ENCODE results near the gene SLC23A2. TPM values are rescaled to one million over a fixed set of nuclear protein-coding genes. Genes with fewer than 3 reads are reported as not detected.

Gene SLC23A2
- total RNA-seq, 1 donor from 2014 or later = 20.4 TPM

DNA sequence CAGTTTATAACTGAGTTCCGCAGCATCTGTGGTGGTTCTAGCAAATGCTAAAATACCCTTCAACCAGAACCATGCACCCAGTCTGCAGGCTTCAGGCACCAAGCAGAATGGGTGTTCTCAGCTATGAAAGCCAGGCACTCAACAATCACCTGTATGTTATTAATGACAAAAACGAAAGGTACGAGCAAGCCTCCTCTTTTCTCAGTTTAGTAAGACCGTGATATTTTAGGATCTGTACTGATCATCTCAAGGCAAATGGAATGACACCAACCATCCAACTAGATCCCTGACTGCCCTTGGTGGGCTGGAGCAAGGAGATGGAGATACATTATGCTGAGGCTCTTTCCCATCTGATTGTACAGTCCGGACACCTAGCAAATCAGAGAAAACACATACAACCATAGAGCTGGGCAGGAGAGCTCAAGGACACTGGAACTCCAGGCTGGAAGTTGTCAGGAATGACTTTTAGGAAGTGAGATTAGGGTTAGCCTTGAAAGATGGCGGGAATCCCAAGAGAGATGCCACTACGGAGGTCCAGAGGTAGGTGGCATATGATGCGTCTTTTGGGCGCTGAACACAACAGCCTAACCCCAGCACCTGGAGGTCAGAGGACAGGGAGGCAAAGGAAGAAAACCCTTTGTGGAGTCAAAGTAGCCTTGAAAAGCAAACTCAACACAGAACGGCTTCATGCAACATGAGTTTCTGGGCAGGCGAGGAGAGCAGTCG is 33.4 kb downstream of the SLC23A2 start:
- intact Hi-C loops (cut with micrococcal nuclease) = no loop called here

DNA sequence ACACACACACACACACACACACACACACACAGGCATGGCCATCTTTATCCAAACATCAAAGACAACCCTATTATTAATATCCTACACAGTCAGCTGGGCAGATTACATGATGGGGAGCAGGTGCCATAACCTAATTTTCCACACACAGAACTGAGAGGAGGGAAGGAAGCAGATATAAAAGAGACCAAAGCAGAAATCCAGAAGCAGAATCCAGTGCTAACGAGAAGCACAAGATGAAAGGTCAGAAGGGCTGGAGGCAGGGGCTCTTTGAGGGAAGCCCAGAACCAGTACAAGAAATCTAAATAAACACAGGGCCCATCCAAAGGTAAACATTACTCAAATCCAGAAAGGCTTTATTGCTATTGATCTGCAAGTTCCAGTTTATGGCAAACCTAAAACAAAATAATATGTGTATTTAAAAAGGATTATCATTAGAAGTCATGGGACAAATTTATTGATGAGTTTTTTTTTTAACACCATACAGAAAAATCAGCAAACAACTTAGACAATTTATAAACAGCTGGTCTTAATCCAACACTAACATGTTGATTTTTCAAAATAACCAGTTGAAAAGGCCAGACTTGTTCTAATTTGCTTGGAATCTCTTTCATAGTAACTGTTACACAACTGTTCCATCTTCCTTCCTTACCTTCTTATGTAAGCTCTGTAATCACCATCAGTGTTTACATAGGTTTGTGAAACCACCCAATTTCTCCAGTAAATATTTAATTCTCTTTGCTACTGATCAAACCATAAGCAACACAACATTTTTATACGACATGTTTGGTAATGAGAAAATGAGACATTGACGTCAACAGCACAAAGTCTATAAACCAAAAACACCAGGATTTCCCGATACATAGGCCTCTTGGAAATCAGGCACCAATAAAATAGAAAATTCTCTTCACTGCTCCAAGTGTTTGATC is 34.2 kb downstream of the SLC23A2 start:
- intact Hi-C loops (cut with micrococcal nuclease) = no loop called here

DNA sequence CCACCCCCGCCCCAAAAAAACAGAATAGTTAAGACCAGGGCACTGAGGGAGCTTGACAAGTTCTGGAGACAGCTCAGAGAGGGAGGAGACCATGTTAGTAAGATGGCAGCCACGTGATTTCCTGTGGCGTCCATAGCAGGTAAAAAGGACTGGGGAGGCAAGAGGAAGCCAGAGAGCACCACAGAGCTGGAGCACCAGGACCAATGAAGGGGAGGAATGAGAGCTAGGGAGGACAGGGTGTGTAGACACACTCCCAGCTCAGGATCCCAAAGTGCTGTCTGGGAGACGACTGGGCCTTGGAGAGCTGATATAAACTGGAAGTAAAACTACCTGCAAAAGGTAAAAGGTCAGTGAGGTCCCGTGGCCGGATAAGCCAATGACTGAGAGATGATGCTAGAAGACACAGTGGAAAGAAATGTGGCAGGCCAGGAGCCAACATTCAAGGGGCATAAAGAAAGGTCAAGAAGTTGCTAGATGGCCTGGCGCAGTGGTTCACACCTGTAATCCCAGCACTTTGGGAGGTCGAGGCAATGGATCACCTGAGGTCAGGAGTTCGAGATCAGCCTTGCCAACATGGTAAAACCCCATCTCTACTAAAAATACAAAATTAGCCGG is 39.0 kb downstream of the SLC23A2 start:
- intact Hi-C loops (cut with micrococcal nuclease) = no loop called here

DNA sequence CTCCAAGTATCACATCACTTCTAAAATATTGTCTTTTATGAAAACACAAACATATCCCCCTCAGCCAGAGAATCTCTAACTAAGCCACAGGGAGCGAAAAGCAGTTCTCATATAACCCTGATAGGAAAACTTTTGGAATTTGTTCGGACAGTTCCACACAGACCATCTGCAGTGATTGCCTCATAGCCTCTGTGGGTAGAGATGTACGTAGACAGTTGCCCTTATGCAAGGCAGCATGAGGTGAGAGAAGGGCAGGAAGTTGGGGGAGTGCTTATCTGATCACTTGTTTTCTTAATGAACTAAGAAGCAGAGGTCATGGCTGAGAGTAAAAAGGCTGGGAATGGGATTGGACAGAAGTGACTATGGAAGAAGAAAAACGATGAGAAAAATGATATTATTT is 39.6 kb downstream of the SLC23A2 start:
- intact Hi-C loops (cut with micrococcal nuclease) = loop anchor here (1.0 kb wide), 1 partner anchor 12 kb away; no protein-coding TSS in a partner anchor

DNA sequence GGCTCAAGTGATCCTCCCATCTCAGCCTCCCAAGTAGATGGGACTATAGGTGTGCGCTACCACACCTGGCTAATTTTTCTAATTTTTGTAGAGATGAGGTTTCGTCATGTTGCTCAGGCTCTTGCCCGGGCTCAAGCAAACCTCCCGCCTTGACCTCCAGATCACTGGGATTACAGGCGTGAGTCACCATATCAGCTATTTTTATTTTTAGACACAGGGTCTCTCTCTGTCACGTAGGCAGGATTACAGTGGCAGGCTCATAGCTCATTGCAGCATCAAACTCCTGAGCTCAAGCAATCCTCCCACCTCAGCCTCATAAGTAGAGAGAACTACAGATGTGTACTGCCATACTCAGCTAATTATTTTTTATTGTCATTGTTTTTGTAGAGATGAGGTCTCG is 41.7 kb downstream of the SLC23A2 start:
- intact Hi-C loops (cut with micrococcal nuclease) = loop anchor here (5.0 kb wide), 1 partner anchor 233 kb away; no protein-coding TSS in a partner anchor

DNA sequence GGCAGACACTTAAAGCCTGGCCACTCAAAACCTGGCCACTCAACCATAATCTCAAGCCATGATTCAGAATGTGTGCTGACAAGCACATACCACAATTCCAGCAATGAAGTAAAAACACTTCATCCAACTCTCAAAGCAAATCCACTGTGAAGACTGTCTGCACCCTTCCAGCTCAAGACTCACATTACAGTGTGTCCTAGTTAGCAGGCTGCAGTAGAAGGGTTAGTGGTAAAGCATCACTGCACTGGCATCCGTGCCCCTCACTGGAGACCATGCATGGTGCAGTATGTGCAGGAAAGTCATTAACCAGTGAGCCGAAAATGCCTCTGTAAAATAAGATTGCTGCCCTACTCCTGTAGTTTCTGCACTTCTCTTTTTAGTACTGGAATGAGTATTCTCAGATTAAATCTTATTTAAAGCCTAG is 43.4 kb downstream of the SLC23A2 start:
- intact Hi-C loops (cut with micrococcal nuclease) = loop anchor here (2.0 to 5.0 kb wide), 2 partner anchors 43 to 234 kb away; partner anchors contain the start of gene SLC23A2

DNA sequence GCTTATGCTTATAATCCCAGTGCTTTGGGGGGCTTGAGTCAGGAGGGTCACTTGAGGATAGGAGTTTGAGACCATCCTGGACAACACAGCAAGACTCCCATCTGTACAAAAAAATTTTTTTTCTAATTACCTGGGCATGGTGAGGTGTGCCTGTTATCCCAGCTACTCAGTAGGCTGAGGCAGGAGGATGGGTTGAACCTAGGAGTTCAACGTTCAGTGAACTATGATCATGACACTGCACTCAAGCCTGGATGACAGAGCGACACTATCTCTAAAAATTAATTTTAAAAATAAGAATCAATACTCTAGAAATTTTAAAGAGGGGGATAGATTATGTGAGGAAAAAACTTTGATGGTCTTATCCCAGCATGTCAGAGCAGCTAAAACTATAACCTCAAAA is 44.1 kb downstream of the SLC23A2 start:
- intact Hi-C loops (cut with micrococcal nuclease) = loop anchor here (2.0 to 5.0 kb wide), 2 partner anchors 44 to 235 kb away; partner anchors contain the start of gene SLC23A2

DNA sequence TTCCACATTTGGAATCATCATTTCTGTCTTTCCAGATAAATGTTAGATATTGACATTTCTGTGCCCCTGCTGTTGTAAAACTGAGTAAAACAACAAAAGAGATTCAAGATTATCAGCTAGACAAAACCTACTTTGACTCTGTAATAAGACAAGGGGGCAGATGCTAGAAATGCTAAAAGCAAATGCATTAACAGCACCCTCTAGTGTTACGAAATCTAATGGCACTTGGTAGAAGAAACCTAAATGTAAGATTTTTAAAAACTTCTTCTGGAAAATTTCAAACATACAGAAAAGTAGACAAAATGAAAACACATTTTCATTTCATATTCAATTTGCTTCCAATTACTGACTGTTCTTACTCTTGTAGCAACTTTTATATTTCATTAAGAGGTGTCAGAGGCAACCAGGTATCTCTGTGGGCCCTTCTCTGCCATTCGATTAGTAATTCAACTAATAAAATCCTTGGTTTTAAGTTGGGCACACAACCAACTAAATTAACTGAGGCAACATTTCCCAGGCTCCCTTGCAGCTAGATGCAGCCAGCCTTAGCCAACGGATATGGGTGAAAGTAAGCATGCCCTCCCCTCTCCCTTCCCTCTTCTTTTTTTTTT is 45.0 kb downstream of the SLC23A2 start:
- intact Hi-C loops (cut with micrococcal nuclease) = loop anchor here (1.0 to 5.0 kb wide), 6 partner anchors 44 to 349 kb away; partner anchors contain the start of gene SLC23A2

DNA sequence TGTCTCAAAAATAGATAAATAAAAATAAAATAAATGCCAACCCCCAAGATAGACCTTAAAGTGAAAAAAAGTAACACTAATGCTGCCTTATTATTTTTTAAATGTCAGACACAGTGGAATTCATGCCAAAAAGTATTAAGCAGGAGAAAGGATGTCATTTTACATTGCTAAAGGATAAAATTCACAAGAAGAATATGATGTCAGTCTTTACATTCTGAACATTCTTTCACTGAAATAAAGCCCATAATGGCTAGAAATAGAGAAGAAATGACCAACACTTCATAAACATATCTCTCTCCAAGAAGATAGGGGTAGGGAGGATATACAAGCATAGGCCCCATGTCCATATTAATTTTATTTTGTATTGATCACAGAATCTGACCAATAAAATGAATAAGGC is 47.4 kb downstream of the SLC23A2 start:
- intact Hi-C loops (cut with micrococcal nuclease) = no loop called here

DNA sequence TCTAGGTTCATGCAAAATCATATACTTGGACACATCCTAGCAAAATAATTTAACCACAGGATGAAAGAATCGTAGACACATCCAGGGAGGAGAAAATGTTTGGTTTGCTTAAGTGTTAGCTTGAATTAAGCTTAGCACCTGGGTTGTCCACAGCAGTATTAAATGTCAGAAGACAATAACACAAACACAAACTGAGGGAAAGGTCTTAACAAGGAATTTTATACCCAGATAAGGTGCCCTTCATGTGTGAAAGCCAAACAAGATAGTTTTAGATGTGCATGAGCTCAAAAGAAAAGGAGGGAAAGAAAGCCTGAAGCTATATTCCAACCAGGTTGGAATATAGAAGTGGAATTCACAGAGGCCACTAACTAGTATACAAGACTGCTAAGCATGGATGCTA is 49.1 kb downstream of the SLC23A2 start:
- intact Hi-C loops (cut with micrococcal nuclease) = no loop called here

DNA sequence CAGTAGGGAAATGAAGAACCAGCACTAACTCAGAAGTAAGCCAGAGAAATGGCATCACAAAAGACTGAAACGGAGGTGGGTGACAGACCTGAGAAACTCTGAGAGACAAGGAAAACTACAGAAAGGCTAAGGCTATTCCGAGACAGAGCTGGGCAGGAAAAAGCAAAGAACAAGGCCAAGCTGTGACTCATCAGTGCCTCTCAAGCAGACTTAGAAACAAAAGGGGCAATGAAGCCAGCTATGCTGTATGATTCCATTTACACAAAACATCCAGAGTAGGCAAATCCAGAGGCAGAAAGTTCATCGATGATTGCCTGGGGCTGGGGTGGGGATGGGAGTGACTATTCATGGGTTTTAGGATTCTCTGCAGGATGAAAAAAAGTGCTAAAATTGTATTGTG is 50.0 kb downstream of the SLC23A2 start:
- intact Hi-C loops (cut with micrococcal nuclease) = no loop called here

DNA sequence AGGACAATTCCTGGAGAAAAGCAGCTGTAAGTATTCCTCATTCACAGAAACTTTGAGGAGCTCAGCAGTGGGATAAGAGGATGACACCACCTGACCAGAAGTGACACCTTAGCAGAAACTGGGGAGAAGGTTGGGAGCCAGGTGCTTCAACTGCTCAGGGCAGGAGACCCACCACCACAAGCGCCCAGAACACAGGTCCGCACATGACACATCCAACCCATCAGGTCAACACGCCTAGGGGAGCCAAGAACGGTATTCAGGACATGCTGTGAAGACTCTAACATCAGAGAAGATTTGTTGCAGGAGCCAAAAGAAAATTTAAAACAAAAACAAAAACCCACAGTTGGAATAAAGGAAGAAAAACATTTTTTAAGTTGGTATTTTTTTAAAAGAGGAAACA is 50.5 kb downstream of the SLC23A2 start:
- intact Hi-C loops (cut with micrococcal nuclease) = no loop called here

DNA sequence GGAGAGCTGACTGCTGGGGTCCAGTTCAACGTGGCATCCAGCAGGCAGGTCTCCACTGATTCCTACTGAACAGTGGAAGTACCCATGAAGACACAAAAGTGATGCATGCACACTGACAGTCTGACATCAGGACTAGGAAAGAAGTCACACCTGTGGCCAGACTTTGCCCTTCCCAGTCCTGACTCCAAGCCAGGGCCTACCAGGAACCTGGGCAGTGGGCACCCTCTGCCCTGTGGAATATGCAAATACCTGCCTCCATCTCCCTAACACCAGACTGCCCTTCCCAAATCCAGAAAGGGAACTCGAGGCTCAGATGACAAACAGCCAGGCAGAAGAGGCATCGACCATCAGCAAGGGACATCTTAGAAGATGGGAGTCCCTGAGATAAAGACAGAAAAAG is 50.9 kb downstream of the SLC23A2 start:
- intact Hi-C loops (cut with micrococcal nuclease) = no loop called here

DNA sequence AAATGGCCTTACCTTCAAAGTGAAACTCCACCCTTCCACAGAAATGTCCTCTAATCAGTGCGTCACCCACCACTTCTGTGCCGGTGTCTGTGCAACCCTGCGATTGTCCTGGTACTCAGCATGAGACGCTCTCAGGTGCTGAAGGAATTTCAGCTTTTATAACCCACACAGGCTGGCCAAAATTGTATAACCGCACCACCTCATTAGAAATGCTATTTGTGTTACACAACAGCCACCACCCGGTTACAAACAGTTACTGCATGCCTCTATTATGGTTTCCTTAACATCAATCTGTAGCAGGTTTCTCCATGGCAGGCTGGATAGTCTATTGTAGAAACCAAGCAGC is 51.5 kb downstream of the SLC23A2 start:
- intact Hi-C loops (cut with micrococcal nuclease) = no loop called here

DNA sequence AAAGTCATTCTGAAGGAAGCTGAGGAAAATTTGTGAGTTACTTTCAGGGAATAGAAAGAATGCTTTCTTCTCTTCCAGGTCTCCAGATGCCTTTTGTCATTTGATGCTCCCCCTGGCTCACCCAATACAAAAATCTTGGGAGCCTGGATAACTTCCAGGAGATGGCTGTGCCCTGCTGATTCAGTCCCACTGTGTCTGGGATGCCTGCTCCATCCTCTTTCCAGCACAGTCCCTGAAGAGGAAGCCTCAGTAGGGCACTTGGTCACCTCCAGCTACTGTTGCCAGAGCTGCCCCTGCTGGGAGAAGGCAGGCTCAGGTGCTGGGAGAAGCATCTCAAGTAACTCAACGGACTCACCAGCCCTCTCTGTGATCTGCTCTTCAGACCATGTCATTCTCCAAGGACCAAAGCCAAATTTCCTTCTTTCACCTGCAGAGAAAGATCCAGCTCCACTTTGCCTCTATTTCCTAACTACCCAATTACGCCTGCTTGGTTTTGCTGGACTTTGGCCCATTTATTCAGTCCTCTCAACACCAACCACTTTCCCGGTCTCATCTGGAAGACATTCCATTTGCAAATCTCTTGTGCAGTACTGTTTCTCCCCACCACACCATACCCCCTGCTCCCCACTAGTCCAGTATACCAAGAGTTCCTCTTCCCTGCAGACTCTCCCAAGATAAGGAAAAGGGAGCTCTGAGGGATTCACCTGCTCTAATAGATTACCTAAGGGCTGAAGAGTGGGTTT is 53.3 kb downstream of the SLC23A2 start:
- intact Hi-C loops (cut with micrococcal nuclease) = no loop called here

DNA sequence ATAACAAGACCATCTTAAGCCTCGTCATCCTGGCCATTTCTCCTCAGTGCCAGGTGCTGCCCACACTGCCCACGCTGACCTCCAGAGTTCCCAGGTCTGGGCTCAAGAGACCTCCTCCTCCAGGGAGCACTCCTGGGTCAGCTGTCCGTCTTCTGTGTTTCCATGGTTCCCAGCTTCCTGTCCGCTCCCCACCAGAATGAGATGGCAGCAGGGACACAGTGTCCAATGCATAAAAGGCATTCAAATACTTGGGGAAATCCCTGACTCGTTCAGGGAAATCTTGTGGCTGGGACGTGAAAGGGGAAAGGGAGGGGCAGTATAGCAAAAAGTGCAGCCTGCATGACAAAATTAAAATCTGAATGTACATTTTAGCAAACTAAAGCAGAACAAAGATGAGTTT is 54.3 kb downstream of the SLC23A2 start:
- intact Hi-C loops (cut with micrococcal nuclease) = no loop called here

DNA sequence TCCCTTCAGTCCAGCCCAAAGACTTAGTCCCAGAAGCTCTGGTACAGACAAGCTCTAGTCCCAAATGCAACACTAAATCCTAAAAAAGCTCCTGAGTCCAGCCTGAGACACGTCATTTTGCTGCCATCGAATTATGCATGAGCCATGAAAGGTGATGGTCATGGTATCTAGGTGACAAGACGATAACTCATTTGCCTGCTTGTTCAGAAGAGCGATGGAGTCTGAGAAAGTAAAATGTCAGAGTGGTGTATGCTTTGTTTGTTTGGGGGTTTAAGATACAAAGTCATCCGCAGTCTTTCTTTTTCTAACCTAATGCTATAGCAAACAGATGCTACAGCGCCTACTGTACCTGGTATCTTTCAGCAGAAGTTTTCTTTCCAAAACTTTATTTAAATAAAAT is 54.7 kb downstream of the SLC23A2 start:
- intact Hi-C loops (cut with micrococcal nuclease) = no loop called here

DNA sequence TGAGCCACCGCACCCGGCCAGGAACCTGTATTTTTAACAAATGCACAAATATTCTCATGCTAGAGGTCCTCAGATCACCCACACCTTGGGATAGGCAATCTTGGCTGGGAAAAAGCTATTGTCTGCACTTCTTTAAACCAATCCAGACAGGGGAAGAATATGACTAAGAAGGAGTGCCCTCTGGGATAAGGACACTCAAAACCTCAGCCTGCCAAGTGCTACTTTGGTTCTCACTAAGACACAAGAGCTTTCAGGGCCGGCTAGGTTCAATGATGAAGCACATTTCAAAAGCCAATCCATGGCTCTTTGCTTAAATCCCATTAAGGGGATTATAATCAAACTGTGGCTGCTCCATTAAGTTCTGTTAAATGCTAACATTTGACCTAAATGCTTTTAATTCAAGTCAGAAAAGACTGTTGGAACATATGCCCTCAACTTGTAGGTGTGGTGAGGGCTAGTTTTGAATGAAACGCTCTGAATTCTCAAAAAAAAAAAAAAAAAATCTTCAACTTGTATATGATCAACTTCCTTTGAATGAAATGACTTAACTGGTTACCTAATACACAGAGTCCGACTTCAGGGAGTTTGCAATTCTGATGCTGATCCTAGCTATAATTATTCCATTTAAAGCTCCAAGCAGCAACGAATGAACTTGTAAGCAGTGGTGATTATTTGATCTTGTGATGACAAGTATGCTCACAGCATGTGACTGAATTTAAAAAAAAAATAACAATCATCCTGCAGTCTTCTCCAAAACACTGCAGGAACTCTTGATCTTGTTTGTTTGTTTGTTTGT is 56.6 kb downstream of the SLC23A2 start:
- intact Hi-C loops (cut with micrococcal nuclease) = no loop called here

DNA sequence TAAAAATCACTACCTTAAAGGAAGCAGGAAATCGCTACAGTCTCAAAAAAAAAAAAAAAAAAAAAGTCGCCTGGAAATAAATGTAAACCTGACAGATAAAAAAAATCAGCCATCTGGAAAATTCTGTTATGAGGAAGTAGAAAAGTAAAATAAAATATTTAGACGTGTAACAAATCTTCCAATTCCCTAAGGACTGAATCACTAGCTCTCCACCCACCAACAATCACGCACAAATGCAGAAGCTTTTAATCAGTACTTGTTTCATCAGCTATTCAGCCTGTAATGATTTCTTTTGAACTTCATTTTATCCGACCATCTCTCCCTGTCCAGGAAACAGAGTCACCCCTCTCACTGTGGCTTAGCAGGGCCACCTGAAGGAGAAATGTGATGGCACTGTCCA is 59.0 kb downstream of the SLC23A2 start:
- intact Hi-C loops (cut with micrococcal nuclease) = no loop called here
